ENCODE data around the gene BCL2L13. TPM values are rescaled to one million over a fixed set of nuclear protein-coding genes. Genes with fewer than 3 reads are reported as not detected.

The BCL2L13 gene
- total RNA-seq, 1 experiment from 2014 or later, result 26.0 TPM

- Histone ChIP-seq H3K9me3 (ENCODE audit: control insufficient read depth, low read depth, low read length) (no peaks in the 10 kb centered on the region), H3K56ac (ENCODE audit: insufficient read length, low read depth, low read length) (no peak overlapping the region), H2BK20ac (ENCODE audit: low read depth, low read length, poor library complexity, severe bottlenecking) (no peak overlapping the region), H3K4me1 (ENCODE audit: insufficient read depth, low read length) (no peaks in the 10 kb centered on the region), H2BK12ac (ENCODE audit: insufficient read length, low read depth, low read length) (no peak overlapping the region), H3K23ac (ENCODE audit: insufficient read length, low read depth, low read length) (no peak overlapping the region), H4K5ac (ENCODE audit: insufficient read length, low read depth, low read length) (no peak overlapping the region), H2BK15ac (ENCODE audit: low read depth, low read length) (no peak overlapping the region), H3K18ac (ENCODE audit: insufficient read length, low read depth, low read length) (no peak overlapping the region), H3K27me3 (ENCODE audit: insufficient read depth, low read length) (no peaks in the 10 kb centered on the region), H3T11ph (ENCODE audit: low read length) (no peak overlapping the region), H2AFZ (ENCODE audit: low read length) (no peak overlapping the region), H3K79me2 (ENCODE audit: insufficient read depth, low read length) (no peaks in the 10 kb centered on the region), H2BK120ac (ENCODE audit: low read depth, low read length, poor library complexity, severe bottlenecking) (no peak overlapping the region), H2AK5ac (ENCODE audit: insufficient read length, low read length) (no peak overlapping the region), H3K27ac (ENCODE audit: insufficient read length, low read depth, low read length) (no peak overlapping the region), H3K14ac (ENCODE audit: insufficient read depth, low read length) (no peak overlapping the region), H3K23me2 (ENCODE audit: insufficient read length, low read depth, low read length, poor library complexity, severe bottlenecking) (no peaks in the 10 kb centered on the region), H2BK5ac (ENCODE audit: insufficient read length, low read length) (no peak overlapping the region), H3K9ac (ENCODE audit: extremely low read depth, insufficient read length, low read length) (no peak overlapping the region), H3K79me1 (ENCODE audit: insufficient read depth, low read depth, low read length, poor library complexity, severe bottlenecking) (no peaks in the 10 kb centered on the region), H4K91ac (ENCODE audit: insufficient read length, low read depth, low read length) (no peak overlapping the region), H4K20me1 (ENCODE audit: control insufficient read depth, insufficient read depth, insufficient read length) (no peaks in the 10 kb centered on the region), H3K4me2 (ENCODE audit: insufficient read depth, insufficient read length, low read length) (no peak overlapping the region), H4K8ac (replicated peaks; ENCODE audit: insufficient read length, low read depth, low read length) (no peak overlapping the region), H3K4ac (ENCODE audit: low read depth, low read length) (no peak overlapping the region)
- Mint-ChIP-seq H3K9me3 (no peaks in the 10 kb centered on the region), H3K27ac (no peak overlapping the region; a peak in 1 of 7 replicates), H3K4me1 (no peaks in the 10 kb centered on the region), H3K4me3 (no peak overlapping the region), H3K36me3 (ENCODE audit: insufficient read depth in 1 of 3, low read depth in 3 of 3) (peaks cover 6 to 27% (median 24%) of the 10 kb centered on the region in 3 experiments; a peak in 6 of 7 replicates), H3K27me3 (ENCODE audit: low read depth) (no peaks in the 10 kb centered on the region)
- no CpG with 5 or more reads among the region's 6 CpGs for WGBS (ENCODE audit: extremely low coverage, insufficient read length, low lambda C conversion rate)
- no peak for TF ChIP-seq CTCF (conservative IDR thresholded peaks at IDR 0.05)
- no peak for DNase-seq
These were observed 91.0 kb downstream of the BCL2L13 start for GRCh38 chr22:17729561-17729960.
